NCI-H1930 (cell line): ENCODE data around the gene ODR4.
"Not testable (repeated sequence)": the region's sequence is repeated elsewhere in the genome, so short reads cannot be mapped to it uniquely, and the experiment has no call there.

Source experiments
- DNase-seq, 2 experiments: peaks; one replicate each; lab custom pipeline; 2025; lab: John Stamatoyannopoulos, UW

ODR4 gene

GRCh38 chr1:186421446-186421845 is 45.8 kb downstream of the ODR4 start:
- DNase-seq, result no peak

- no peak for DNase-seq
Observed at GRCh38 chr1:186424539-186424938, 48.9 kb downstream of the ODR4 start.

- DNase-seq, result no peak
Observed at GRCh38 chr1:186426118-186426517, 50.5 kb downstream of the ODR4 start.

- DNase-seq, result no peak
Observed at GRCh38 chr1:186429017-186429416, 53.4 kb downstream of the ODR4 start.

- DNase-seq, result no peak
Observed at GRCh38 chr1:186435336-186435735, 59.7 kb downstream of the ODR4 start.

GRCh38 chr1:186438567-186438966 is 62.9 kb downstream of the ODR4 start:
- no peak for DNase-seq

GRCh38 chr1:186440584-186440983 is 64.9 kb downstream of the ODR4 start:
- peak in 1 of 2 experiments; percentile 12 for DNase-seq

GRCh38 chr1:186442651-186443375 is 67.2 kb downstream of the ODR4 start:
- DNase-seq, result no peak

GRCh38 chr1:186443638-186444037 is 68.0 kb downstream of the ODR4 start:
- no peak for DNase-seq

- no peak for DNase-seq
Observed at GRCh38 chr1:186446152-186446551, 70.5 kb downstream of the ODR4 start.

GRCh38 chr1:186454981-186455380 is 79.3 kb downstream of the ODR4 start:
- no peak for DNase-seq

GRCh38 chr1:186456729-186457255 is 81.2 kb downstream of the ODR4 start:
- DNase-seq, result no peak

- not testable (repeated sequence) for DNase-seq
Observed at GRCh38 chr1:186459161-186459560, 83.5 kb downstream of the ODR4 start.

GRCh38 chr1:186461014-186461413 is 85.4 kb downstream of the ODR4 start, which contains the start of gene PDC:
PDC (minus strand) TSS chr1:186461114; CDS start chr1:186449459, 11,655 bp downstream.
- no peak for DNase-seq

- no peak for DNase-seq
Observed at GRCh38 chr1:186463511-186463910, 87.9 kb downstream of the ODR4 start.

- no peak for DNase-seq
Observed at GRCh38 chr1:186463926-186464325, 88.3 kb downstream of the ODR4 start.

- DNase-seq, result not testable (repeated sequence)
Observed at GRCh38 chr1:186465491-186465890, 89.9 kb downstream of the ODR4 start.

- DNase-seq, result no peak
Observed at GRCh38 chr1:186465946-186466345, 90.3 kb downstream of the ODR4 start.
